SK-N-SH treated with all-trans-retinoic acid at 6 μM for 48 hours (cell line): ENCODE measurements around the gene AIM2.

Source experiments
- ARNTL ChIP-seq: fragments of 450-650 bp; formaldehyde crosslinking; IDR thresholded peaks from 2 replicates; pipeline ENCODE4 v1.5.0; 2020; ENCODE audit warnings: low read depth, mild to moderate bottlenecking, moderate library complexity, borderline replicate concordance
- BACH2 ChIP-seq: fragments of 250-450 bp; sonication (Bioruptor Pico); IDR thresholded peaks from 2 replicates; pipeline ENCODE4 v1.9.0; 2021; ENCODE audit warnings: mild to moderate bottlenecking, borderline replicate concordance
- CREB5 ChIP-seq: fragments of 250-450 bp; sonication (Bioruptor Pico); IDR thresholded peaks from 2 replicates; pipeline ENCODE4 v1.5.1; 2020; ENCODE audit warnings: low read depth, mild to moderate bottlenecking, moderate library complexity
- PPARA ChIP-seq: fragments of 250-450 bp; sonication (Bioruptor Pico); IDR thresholded peaks from 2 replicates; pipeline ENCODE4 v1.5.0; 2020; ENCODE audit warnings: mild to moderate bottlenecking, borderline replicate concordance
- RARB ChIP-seq: fragments of 250-450 bp; sonication (Bioruptor Pico); IDR thresholded peaks from 2 replicates; pipeline ENCODE4 v1.8.0; 2021; ENCODE audit warnings: mild to moderate bottlenecking, moderate library complexity
- TOX ChIP-seq: fragments of 250-450 bp; sonication (Bioruptor Pico); IDR thresholded peaks from 2 replicates; pipeline ENCODE4 v1.8.0; 2021; ENCODE audit warnings: mild to moderate bottlenecking, moderate library complexity, borderline replicate concordance
- ZC3H10 ChIP-seq: fragments of 250-450 bp; sonication (Bioruptor Pico); IDR thresholded peaks from 2 replicates; pipeline ENCODE4 v1.5.1; 2021; ENCODE audit warnings: mild to moderate bottlenecking, moderate library complexity
- ZFP3 ChIP-seq: fragments of 250-450 bp; sonication (Bioruptor Pico); IDR thresholded peaks from 2 replicates; pipeline ENCODE4 v1.5.0; 2020; ENCODE audit warnings: mild to moderate bottlenecking, moderate library complexity
- ZNF8 ChIP-seq: fragments of 450-650 bp; formaldehyde crosslinking; IDR thresholded peaks from 2 replicates; pipeline ENCODE4 v1.5.0; 2020; ENCODE audit warnings: mild to moderate bottlenecking, moderate library complexity
- TF ChIP-seq, protein P1 (sequence below): fragments of 250-450 bp; sonication (Bioruptor Pico); IDR thresholded peaks from 2 replicates; pipeline ENCODE4 v1.5.0; 2020; ENCODE audit warnings: mild to moderate bottlenecking, moderate library complexity

DNA sequence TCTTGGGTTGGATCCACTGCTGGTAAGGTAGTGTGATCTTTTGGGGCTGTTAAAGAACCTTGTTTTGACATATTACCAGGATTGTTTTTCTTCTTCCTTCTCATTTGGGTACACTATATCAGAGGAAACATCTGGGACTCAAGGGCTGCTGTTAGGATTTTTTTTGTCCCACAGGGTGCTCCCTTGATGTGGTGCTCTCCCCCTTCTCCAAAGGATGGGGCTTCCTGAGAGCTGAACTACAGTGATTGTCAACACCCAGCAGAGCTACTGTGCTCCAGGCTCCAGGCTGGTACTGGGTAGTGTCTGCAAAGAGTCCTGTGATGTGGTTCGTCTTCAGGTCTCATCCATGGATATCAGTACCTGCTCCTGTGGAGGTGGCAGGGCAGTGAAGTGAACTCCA lies 46.3 kb downstream of the AIM2 start:
- TF ChIP-seq ZC3H10 (no peak), RARB (no peak), ARNTL (CRISPR knock-in tag) (no peak), TOX (CRISPR knock-in tag) (no peak), CREB5 (CRISPR knock-in tag) (no peak), BACH2 (CRISPR knock-in tag) (no peak), ZNF8 (CRISPR knock-in tag) (no peak), PPARA (CRISPR knock-in tag) (no peak), ZFP3 (CRISPR knock-in tag) (no peak)
- TF ChIP-seq, protein P1, sequence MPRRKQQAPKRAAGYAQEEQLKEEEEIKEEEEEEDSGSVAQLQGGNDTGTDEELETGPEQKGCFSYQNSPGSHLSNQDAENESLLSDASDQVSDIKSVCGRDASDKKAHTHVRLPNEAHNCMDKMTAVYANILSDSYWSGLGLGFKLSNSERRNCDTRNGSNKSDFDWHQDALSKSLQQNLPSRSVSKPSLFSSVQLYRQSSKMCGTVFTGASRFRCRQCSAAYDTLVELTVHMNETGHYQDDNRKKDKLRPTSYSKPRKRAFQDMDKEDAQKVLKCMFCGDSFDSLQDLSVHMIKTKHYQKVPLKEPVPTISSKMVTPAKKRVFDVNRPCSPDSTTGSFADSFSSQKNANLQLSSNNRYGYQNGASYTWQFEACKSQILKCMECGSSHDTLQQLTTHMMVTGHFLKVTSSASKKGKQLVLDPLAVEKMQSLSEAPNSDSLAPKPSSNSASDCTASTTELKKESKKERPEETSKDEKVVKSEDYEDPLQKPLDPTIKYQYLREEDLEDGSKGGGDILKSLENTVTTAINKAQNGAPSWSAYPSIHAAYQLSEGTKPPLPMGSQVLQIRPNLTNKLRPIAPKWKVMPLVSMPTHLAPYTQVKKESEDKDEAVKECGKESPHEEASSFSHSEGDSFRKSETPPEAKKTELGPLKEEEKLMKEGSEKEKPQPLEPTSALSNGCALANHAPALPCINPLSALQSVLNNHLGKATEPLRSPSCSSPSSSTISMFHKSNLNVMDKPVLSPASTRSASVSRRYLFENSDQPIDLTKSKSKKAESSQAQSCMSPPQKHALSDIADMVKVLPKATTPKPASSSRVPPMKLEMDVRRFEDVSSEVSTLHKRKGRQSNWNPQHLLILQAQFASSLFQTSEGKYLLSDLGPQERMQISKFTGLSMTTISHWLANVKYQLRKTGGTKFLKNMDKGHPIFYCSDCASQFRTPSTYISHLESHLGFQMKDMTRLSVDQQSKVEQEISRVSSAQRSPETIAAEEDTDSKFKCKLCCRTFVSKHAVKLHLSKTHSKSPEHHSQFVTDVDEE (CRISPR knock-in tag): no peak
